PC-3 (cell line): ENCODE measurements around the gene GGACT. TPM values are rescaled to one million over a fixed set of nuclear protein-coding genes. Genes with fewer than 3 reads are reported as not detected.

Source experiments
- ATAC-seq: fragments of 200-7000 bp; cut with Tn5 transposase; 2 replicates; pipeline ENCODE4 v1.9.1; 2020; ENCODE audit warnings: mild to moderate bottlenecking, moderate library complexity
- BruUV-seq: library from RNA; stranded (reverse); fragments of 400-500 nt; replicated peaks from 2 replicates; lab custom pipeline; 2021; lab: Mats Ljungman, UMichigan
- CTCF ChIA-PET: fragments of 300-600 bp; sonication (Branson Sonifier 250); formaldehyde crosslinking; loops from one replicate; lab custom pipeline; 2022; ENCODE audit warnings: antibody characterized with exemption; lab: Charles Lee
- POLR2A ChIA-PET: fragments of 300-600 bp; sonication (Branson Sonifier 250); formaldehyde crosslinking; loops from one replicate; lab custom pipeline; 2022; ENCODE audit warnings: antibody characterized with exemption; ENCODE audit not compliant: unreplicated experiment; lab: Charles Lee
- DNase-seq: peaks from one replicate; pipeline ENCODE4 v3.0.0-alpha.2; 2015
- H2AFZ ChIP-seq: fragments of 300-600 bp; sonication (generic); 2 replicates; pipeline ENCODE4 v1.6.0; 2016; ENCODE audit warnings: antibody characterized with exemption, low read length
- H3F3A ChIP-seq: fragments of 300-600 bp; sonication (generic); one replicate; pipeline ENCODE4 v1.6.0; 2017; ENCODE audit warnings: antibody characterized with exemption, low read length, control low read depth, mild to moderate bottlenecking; ENCODE audit not compliant: unreplicated experiment
- H3K27ac ChIP-seq: fragments of 300-600 bp; sonication (generic); 2 replicates; pipeline ENCODE4 v1.5.1; 2016; ENCODE audit warnings: mild to moderate bottlenecking, low read length
- H3K27me3 ChIP-seq: fragments of 300-600 bp; sonication (generic); 2 replicates; pipeline ENCODE4 v1.6.1; 2016; ENCODE audit warnings: low read length, mixed read lengths
- H3K36me3 ChIP-seq: fragments of 300-600 bp; sonication (generic); 2 replicates; pipeline ENCODE4 v1.6.1; 2016; ENCODE audit warnings: low read depth, mixed run types, low read length, mixed read lengths
- H3K4me1 ChIP-seq: fragments of 300-600 bp; sonication (generic); 2 replicates; pipeline ENCODE4 v1.5.1; 2016; ENCODE audit warnings: low read length; ENCODE audit not compliant: insufficient read depth
- H3K4me2 ChIP-seq: fragments of 300-600 bp; sonication (generic); 2 replicates; pipeline ENCODE4 v1.6.0; 2016; ENCODE audit warnings: low read length
- H3K4me3 ChIP-seq: fragments of 300-600 bp; sonication (generic); 2 replicates; pipeline ENCODE4 v1.5.1; 2016; ENCODE audit warnings: mild to moderate bottlenecking, low read length, mixed read lengths
- H3K79me2 ChIP-seq: fragments of 300-600 bp; sonication (generic); 2 replicates; pipeline ENCODE4 v1.6.1; 2017; ENCODE audit warnings: low read length, mixed read lengths
- H3K9ac ChIP-seq: fragments of 300-600 bp; sonication (generic); 2 replicates; pipeline ENCODE4 v1.6.0; 2016; ENCODE audit warnings: mild to moderate bottlenecking, low read length
- H3K9me2 ChIP-seq: fragments of 300-600 bp; sonication (generic); replicated peaks from 2 replicates; pipeline ENCODE4 v1.6.1; 2016; ENCODE audit warnings: mixed run types, low read length, mixed read lengths
- H3K9me3 ChIP-seq: fragments of 300-600 bp; sonication (generic); 2 replicates; pipeline ENCODE4 v1.6.1; 2016; ENCODE audit warnings: low read length, mixed read lengths
- H4K20me1 ChIP-seq: fragments of 300-600 bp; sonication (generic); 2 replicates; pipeline ENCODE4 v1.6.1; 2016; ENCODE audit warnings: low read length, mixed read lengths
- CTCF ChIP-seq: fragments of 300-600 bp; sonication (generic); conservative IDR thresholded peaks from 2 replicates; pipeline ENCODE4 v1.5.1; 2017; ENCODE audit warnings: antibody characterized with exemption, low read depth, mild to moderate bottlenecking, low read length
- EZH2 ChIP-seq: fragments of 300-600 bp; sonication (generic); IDR thresholded peaks from one replicate; pipeline ENCODE4 v1.6.1; 2017; ENCODE audit warnings: antibody characterized with exemption, mild to moderate bottlenecking, low read length; ENCODE audit not compliant: unreplicated experiment
- EZH2phosphoT487 ChIP-seq: fragments of 300-600 bp; sonication (generic); IDR thresholded peaks from 2 replicates; pipeline ENCODE4 v1.6.1; 2018; ENCODE audit warnings: mild to moderate bottlenecking, antibody characterized with exemption, low read length, borderline replicate concordance
- intact Hi-C: fragments of 100-400 bp; cut with micrococcal nuclease; formaldehyde crosslinking; loops from 2 replicates; pipeline ENCODE4 v1.9.0; 2023
- total RNA-seq: library from RNA; depleted of rRNA; stranded (reverse); fragments of >200 nt; gene quantifications from 2 replicates; pipeline ENCODE4 v1.2.3, GENCODE V29; 2014

The GGACT gene
- total RNA-seq, 1 experiment from 2014 or later: 0.77 TPM

- ChIA-PET CTCF (no interaction called here), POLR2A (no interaction called here)
These were observed 80.1 kb downstream of the GGACT start for GRCh38 chr13:100508455-100508854.

GRCh38 chr13:100506600-100507422 is 81.8 kb downstream of the GGACT start:
- no peaks in the 10 kb centered on the region for H3K79me2 ChIP-seq
- H3K4me1 ChIP-seq: no peaks in the 10 kb centered on the region
- no peak overlapping the region for H2AFZ ChIP-seq
- no peaks in the 10 kb centered on the region for H3F3A ChIP-seq
- no peak for ATAC-seq
- TF ChIP-seq CTCF: no peak
- no peaks in the 10 kb centered on the region for H3K27me3 ChIP-seq
- H3K36me3 ChIP-seq: no peaks in the 10 kb centered on the region
- DNase-seq: no peak
- no peaks in the 10 kb centered on the region for H3K9me3 ChIP-seq
- H4K20me1 ChIP-seq: no peaks in the 10 kb centered on the region
- POLR2A ChIA-PET: no interaction called here
- H3K9me2 ChIP-seq: no peaks in the 10 kb centered on the region
- no peak overlapping the region for H3K27ac ChIP-seq
- CTCF ChIA-PET: no interaction called here
- no peak overlapping the region for H3K9ac ChIP-seq
- BruUV-seq: no TSS peak
- no peak overlapping the region for H3K4me2 ChIP-seq
- H3K4me3 ChIP-seq: no peak overlapping the region
- intact Hi-C loops: loop anchor here (2.0 kb wide), 1 partner anchor 144 kb away; no protein-coding TSS in a partner anchor

More at GRCh38 chr13:100508455-100508854, 80.1 kb downstream of the GGACT start:
- Histone ChIP-seq H3K4me2 (no peak overlapping the region), H3K4me3 (no peak overlapping the region), H3K36me3 (no peaks in the 10 kb centered on the region), H4K20me1 (no peaks in the 10 kb centered on the region), H3K9me3 (no peaks in the 10 kb centered on the region), H3K27ac (no peak overlapping the region), H3K4me1 (no peaks in the 10 kb centered on the region), H3K9me2 (no peaks in the 10 kb centered on the region), H3K9ac (no peak overlapping the region), H3K79me2 (no peaks in the 10 kb centered on the region), H3F3A (no peaks in the 10 kb centered on the region), H3K27me3 (no peaks in the 10 kb centered on the region), H2AFZ (no peak overlapping the region)
- ATAC-seq (no peak), DNase-seq (no peak)
- TF ChIP-seq CTCF: no peak
- TF ChIP-seq EZH2: no peak
- TF ChIP-seq EZH2phosphoT487: no peak
- intact Hi-C loops: no loop called here
- BruUV-seq: no TSS peak

- H3K27me3 ChIP-seq: no peaks in the 10 kb centered on the region
- ChIA-PET CTCF (no interaction called here), POLR2A (no interaction called here)
- no peaks in the 10 kb centered on the region for H3K36me3 ChIP-seq
- no peak overlapping the region for H3K9ac ChIP-seq
- ATAC-seq (no peak), DNase-seq (no peak)
- H3K9me3 ChIP-seq: no peaks in the 10 kb centered on the region
- no peak overlapping the region for H2AFZ ChIP-seq
- no peaks in the 10 kb centered on the region for H4K20me1 ChIP-seq
- TF ChIP-seq EZH2phosphoT487: no peak
- TF ChIP-seq CTCF: no peak
- TF ChIP-seq EZH2: no peak
- H3K4me2 ChIP-seq: no peak overlapping the region
- no peaks in the 10 kb centered on the region for H3K9me2 ChIP-seq
- no peaks in the 10 kb centered on the region for H3K79me2 ChIP-seq
- BruUV-seq: no TSS peak
- H3F3A ChIP-seq: no peaks in the 10 kb centered on the region
- intact Hi-C loops: loop anchor here (2.0 kb wide), 1 partner anchor 143 kb away; no protein-coding TSS in a partner anchor
- H3K4me1 ChIP-seq: no peaks in the 10 kb centered on the region
- H3K4me3 ChIP-seq: no peak overlapping the region
- no peak overlapping the region for H3K27ac ChIP-seq
These were observed 82.4 kb downstream of the GGACT start for GRCh38 chr13:100506154-100506553.
